Suprapubic skin (tissue), 4 donors: Measurements from ENCODE around the gene KLHL15.

ENCODE experiments used
- CTCF ChIP-seq, 2 donors: fragments of 200-600 bp in 1 of 2; fragments of 450-650 bp in 1 of 2; sonication (generic) in 1 of 2; IDR thresholded peaks; one replicate each; pipeline ENCODE4 v1.5.1; 2016 to 2019; ENCODE audit warnings: antibody characterized with exemption in 2 of 2, mild to moderate bottlenecking in 1 of 2, moderate library complexity in 1 of 2
- EP300 ChIP-seq: sonication (generic); formaldehyde crosslinking; IDR thresholded peaks from one replicate; pipeline ENCODE4 v1.6.1; 2017; ENCODE audit warnings: antibody characterized with exemption
- POLR2A ChIP-seq, 2 donors: fragments of 450-650 bp; IDR thresholded peaks; one replicate each; pipeline ENCODE4 v1.6.1; 2017; ENCODE audit warnings: antibody characterized with exemption in 2 of 2, mild to moderate bottlenecking in 2 of 2, moderate library complexity in 2 of 2
- POLR2AphosphoS5 ChIP-seq, 3 donors: sonication (generic); formaldehyde crosslinking; IDR thresholded peaks; one replicate each; pipeline ENCODE4 v1.6.1; 2017; ENCODE audit warnings: antibody characterized with exemption in 3 of 3

DNA sequence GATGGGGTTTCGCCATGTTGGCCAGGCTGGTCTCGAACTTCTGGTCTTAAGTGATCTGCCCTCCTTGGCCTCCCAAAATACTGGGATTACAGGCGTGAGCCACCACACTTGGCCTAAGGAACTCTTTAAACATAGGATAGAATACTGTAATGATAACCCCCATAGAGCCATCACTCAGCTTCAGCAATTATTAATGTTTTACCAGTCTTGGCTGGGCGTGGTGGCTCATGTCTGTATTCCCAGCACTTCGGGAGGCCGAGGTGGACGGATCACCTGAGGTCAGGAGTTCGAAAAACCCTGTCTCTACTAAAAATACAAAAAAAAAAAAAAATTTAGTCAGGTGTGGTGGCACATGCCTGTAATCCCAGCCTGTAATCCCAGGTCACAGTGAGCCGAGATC lies 42.9 kb upstream of the KLHL15 start:
- no peak for TF ChIP-seq POLR2AphosphoS5 (IDR thresholded peaks at IDR 0.05)
- TF ChIP-seq POLR2A (IDR thresholded peaks at IDR 0.05) = no peak
- no peak for TF ChIP-seq CTCF (IDR thresholded peaks at IDR 0.05)
- TF ChIP-seq EP300 = no peak
